Stimulated activated CD4-positive, alpha-beta T cell treated with anti-CD3 and anti-CD28 coated beads, Interleukin-12 subunit alpha, Interleukin-12 subunit beta, amount 100 ng/mL, for 4 hours (primary cell): ENCODE results near the gene CWC25.
A peak's percentile ranks its signal among the peaks of the same experiment; 100 is the strongest.
"Not testable (repeated sequence)": the region's sequence is repeated elsewhere in the genome, so short reads cannot be mapped to it uniquely, and the experiment has no call there.

ENCODE experiments used
- DNase-seq: peaks from one replicate; pipeline ENCODE4 v3.0.0-alpha.2; 2020

CWC25 gene

DNA sequence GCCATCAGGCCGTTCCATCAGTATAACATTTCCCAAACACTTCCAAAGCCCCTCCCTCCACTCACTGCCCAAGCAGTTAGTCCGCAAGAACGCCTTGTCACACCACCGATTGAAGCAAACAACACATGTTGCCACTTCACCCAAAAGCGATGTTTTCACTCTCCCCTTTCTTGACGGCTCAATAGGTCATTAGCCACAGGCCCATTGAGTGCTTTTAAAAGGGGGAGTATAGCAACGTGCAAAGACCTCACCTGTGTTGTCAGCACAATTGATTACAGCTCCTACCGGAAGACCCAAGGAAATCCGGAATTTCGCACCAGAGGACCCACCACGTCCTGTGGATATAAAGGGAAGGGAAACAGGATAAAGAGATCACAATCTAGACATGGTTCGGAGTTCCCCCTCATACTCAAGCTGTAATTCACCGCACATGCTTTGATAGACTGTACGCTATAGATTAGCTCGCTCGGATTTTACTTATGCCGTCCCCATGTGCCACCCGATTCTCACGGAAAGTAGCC, 27.7 kb upstream of the CWC25 start:
- no peak for DNase-seq

GRCh38 chr17:38851434-38851833, 26.3 kb upstream of the CWC25 start:
- DNase-seq = no peak

DNA sequence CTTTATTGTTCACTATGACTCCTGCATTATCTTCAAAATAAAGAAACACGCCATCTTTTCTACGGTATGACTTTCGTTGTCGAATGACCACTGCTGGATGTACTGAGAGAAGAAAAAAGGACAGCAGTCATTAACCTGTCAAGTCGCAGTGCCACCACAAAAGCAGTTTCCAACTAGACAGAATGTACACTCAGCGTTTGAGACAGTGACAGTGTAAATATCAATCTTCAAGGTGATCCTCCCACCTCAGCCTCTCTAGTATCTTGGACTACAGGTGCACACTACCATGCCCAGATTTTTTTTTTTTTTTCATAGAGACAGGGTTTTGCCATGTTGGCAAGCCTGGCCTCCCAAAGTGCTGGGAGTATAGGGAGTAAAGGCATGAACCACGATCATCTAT, 25.3 kb upstream of the CWC25 start:
- DNase-seq = no peak

DNA sequence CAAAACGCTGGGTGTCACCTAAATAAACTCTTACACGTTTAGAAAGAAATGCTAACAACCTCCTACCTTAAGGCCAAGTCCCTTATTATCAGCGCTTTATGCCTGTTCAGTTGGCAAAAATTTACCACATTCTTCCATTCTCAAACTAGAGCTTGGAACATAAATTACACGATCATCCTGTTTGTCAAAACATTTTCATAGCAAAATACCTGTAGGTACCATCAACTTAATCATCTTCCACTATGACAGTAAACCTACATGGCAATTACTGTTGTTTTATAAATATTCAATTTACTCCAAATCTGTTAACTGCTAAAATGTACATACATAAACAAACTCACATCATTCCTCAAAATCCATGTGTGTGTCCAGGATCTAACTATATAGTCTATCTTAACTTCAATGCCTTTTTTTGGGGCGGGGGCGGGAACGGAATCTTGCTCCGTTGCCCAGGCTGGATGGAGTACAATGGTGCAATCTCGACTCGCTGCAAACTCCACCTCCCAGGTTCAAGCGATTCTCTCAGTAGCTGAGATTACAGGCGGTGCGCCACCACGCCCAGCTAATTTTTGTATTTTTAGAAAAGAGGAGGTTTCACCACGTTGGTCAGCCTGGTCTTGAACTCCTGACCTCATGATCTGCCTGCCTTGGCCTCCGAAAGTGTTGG, 24.0 kb upstream of the CWC25 start:
- no peak for DNase-seq

GRCh38 chr17:38848557-38848891, 23.4 kb upstream of the CWC25 start:
- DNase-seq = no peak

GRCh38 chr17:38844261-38844757, 19.2 kb upstream of the CWC25 start:
- DNase-seq = no peak

DNA sequence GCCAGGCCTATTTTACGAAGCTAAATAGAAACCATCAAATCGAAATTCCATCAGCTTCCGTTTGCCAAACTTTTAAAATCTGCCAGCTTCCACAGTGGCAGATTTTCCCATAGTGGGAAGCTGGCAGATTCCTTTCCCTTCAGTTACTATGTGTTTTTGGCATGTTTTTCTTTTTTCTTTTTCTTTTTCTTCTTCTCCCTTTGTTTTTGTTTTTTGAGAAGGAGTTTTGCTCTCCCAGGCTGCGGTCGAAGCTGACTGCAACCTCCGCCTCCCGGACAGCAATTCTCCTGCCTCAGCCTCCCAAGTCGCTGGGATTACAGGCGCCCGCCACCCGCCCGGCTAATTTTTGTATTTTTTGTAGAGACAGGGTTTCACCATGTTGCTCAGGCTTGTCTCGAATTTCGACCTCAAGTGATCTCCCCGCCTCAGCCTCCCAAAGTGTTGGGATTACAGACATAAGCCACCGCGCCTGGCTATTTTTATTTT, 684 bp upstream of the CWC25 start:
- DNase-seq = no peak

- DNase-seq = no peak
Observed at GRCh38 chr17:38815576-38816193, 9.4 kb downstream of the CWC25 start.

GRCh38 chr17:38809828-38810227, 15.3 kb downstream of the CWC25 start:
- DNase-seq = no peak

- no peak for DNase-seq
Observed at GRCh38 chr17:38800237-38800760, 24.8 kb downstream of the CWC25 start.

DNA sequence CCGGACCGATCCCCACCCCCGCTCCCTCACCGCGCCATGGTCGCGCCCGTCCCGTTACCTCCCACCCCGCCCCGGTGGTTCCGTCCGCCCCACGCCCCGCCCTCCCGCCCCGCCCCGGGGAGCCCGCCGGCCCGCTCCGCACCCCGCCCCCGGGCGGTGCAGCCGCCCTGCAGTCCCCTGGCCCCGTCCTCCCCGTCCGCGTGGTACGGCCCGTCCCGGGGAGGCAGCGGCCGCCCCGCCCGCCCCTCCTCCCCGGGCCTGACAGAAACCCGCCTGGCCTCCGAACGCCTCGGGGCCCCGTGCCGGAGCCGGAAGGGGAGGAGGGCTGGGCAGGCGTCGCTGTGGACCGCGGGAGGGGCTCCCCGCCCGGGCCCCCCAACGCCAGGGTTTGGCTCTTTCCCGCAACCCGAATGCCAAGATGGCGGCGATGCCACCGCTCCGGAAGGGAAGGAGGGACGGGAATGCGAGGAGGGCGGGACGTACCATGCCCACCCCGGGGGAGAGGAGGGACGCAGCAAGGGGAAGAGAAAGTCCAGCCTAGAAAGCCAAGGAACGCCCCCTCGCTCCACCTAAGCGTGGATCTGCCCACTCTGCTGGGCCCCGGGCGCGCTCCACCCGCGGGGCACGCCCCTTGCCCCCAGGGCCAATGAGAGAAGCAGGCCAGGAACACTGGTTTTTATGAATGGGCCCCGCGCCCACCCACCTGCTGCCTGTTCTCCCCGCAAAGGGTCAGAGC, 25.5 kb downstream of the CWC25 start, which contains the start of gene PIP4K2B:
Gene PIP4K2B, minus strand, starts transcription at position 56 of the 736 bp plus-strand sequence. CDS start 132 bp downstream, outside the sequence.
- DNase-seq = peak; percentile 80

DNA sequence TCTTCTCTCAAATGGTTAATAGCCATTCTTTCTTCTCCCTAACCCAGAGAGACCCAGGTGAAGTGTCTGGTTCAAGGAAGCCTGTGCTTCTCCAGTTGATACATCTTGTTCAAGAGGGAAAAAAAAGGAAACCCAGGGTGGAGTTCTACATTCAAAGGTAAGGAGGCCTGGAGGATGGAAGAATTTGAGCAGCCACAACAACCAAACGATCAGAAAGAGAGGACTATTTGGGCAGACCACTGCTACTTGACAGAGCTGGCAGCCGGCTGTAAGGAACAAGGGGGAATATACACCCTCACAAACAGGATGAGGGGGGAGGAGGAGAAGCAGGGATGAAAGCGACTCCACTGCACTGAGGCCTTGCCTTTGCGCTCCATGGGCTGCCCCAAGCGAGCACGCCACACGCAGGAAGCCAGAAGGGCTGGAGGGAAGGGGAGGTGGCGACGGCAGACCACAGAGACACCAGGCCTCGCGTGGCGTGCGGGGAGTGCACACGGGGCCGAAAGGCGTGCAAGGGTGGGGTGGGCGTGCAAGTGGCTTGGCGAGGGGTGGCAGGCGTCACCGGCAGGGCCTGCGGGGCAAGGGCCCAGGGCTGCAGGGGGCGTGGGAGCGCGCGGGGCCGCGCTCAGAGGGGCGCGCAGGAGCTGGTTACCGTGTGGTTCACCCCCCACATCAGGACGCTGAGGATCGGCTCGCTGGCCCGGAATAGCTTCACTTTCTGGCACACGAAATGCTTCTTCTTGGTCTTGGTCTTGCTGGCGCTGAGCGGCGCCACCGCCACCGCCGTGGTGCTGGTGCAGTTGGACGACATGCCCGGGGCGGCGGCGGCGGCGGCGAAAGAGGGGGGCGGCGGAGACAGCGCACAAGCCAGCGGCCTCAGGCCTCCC, 26.3 kb downstream of the CWC25 start:
- peak; percentile 35 for DNase-seq

- DNase-seq = no peak
Observed at GRCh38 chr17:38797828-38798227, 27.3 kb downstream of the CWC25 start.

GRCh38 chr17:38797158-38797490, 28.0 kb downstream of the CWC25 start:
- no peak for DNase-seq

- no peak for DNase-seq
Observed at GRCh38 chr17:38796451-38797157, 28.5 kb downstream of the CWC25 start.

DNA sequence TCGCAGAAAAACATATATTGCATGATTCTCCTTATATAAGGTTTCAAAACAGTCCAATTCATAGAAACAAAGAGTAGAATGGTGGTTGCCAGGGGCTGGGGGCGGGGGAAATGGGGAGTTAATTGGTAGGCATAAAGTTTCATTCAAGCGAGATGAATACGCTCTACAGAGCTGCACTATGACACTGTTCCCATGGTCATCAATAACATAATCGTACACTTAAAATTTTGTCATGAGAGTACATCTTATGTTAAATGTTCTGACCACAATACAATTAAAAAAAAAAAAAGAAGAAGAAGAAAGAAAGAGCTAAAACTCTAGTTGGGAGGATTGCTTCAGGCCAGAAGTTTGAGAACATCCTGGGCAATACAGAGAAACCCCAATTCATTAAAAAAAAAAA, 30.9 kb downstream of the CWC25 start:
- DNase-seq = no peak

- no peak for DNase-seq
Observed at GRCh38 chr17:38791162-38791561, 34.0 kb downstream of the CWC25 start.

DNA sequence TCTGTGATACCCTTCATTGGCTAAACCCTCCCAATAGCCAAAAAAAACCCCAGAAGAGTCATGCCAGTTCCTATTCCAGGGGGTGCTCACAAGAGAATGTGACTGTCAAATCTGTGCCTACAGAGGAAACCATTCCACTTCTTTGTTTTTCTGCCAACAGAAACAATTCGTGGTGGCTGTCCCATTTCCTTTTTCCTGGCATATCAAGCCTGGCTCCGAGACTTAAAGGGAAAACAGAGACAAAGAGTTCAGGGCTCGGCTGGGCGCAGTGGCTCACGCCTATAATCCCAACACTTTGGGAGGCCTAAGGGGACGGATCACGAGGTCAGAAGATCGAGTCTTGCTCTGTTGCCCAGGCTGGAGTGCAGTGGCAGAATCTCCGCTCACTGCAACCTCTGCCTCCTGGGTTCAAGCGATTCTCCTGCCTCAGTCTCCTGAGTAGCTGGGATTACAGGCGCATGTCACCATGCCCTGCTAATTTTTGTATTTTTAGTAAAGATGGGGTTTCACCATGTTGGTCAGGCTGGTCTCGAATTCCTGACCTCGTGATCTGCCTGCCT, 34.9 kb downstream of the CWC25 start:
- not testable (repeated sequence) for DNase-seq

- DNase-seq = no peak
Observed at GRCh38 chr17:38789185-38789584, 35.9 kb downstream of the CWC25 start.

DNA sequence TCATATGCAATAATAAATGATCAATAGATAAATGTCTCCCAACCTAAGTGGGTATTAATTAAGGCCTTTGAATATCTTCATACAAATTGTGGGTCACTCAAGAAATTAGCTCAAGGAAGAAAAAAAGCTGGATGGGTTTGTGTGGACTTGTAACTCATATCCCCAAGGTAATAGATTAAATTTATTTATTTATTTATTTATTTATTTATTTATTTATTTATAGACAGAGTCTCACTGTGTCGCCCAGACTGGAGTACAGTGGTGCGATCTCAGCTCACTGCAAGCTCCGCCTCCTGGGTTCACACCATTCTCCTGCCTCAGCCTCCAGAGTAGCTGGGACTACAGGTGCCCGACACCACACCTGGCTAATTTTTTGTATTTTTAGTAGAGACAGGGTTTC, 37.1 kb downstream of the CWC25 start:
- not testable (repeated sequence) for DNase-seq

GRCh38 chr17:38786372-38786771, 38.7 kb downstream of the CWC25 start:
- no peak for DNase-seq
